Effector memory CD4-positive, alpha-beta T cell (primary cell): ENCODE data around the gene TTLL7.
"Not testable (repeated sequence)": the region's sequence is repeated elsewhere in the genome, so short reads cannot be mapped to it uniquely, and the experiment has no call there.

Experiments
- DNase-seq, 3 donors: peaks; one replicate each; pipeline ENCODE4 v3.0.0-alpha.2; 2020
- H3K27ac ChIP-seq: 2 replicates; pipeline ENCODE4 v1.7.0; 2013; ENCODE audit warnings: mild to moderate bottlenecking, low read length, moderate library complexity; ENCODE audit not compliant: insufficient read depth, poor library complexity, severe bottlenecking
- H3K27me3 ChIP-seq: replicated peaks from 2 replicates; pipeline ENCODE4 v1.7.0; 2013; ENCODE audit warnings: mild to moderate bottlenecking, low read length; ENCODE audit not compliant: insufficient read depth, control insufficient read depth, poor library complexity, severe bottlenecking
- H3K36me3 ChIP-seq: 2 replicates; pipeline ENCODE4 v1.7.0; 2013; ENCODE audit warnings: mild to moderate bottlenecking, low read length, moderate library complexity; ENCODE audit not compliant: control insufficient read depth, insufficient read depth
- H3K4me1 ChIP-seq: 2 replicates; pipeline ENCODE4 v1.7.0; 2013; ENCODE audit warnings: low read length, mild to moderate bottlenecking; ENCODE audit not compliant: control insufficient read depth, insufficient read depth, poor library complexity, severe bottlenecking
- H3K4me3 ChIP-seq: 2 replicates; pipeline ENCODE4 v1.7.0; 2013; ENCODE audit warnings: low read length, low read depth, mild to moderate bottlenecking; ENCODE audit not compliant: insufficient read depth, poor library complexity, severe bottlenecking
- H3K9me3 ChIP-seq: 2 replicates; pipeline ENCODE4 v1.7.0; 2013; ENCODE audit warnings: mild to moderate bottlenecking, low read length, moderate library complexity; ENCODE audit not compliant: control insufficient read depth

TTLL7 gene

GRCh38 chr1:83996621-83997020, 2.3 kb downstream of the TTLL7 start:
- no peak overlapping the region for H3K27ac ChIP-seq
- H3K27me3 ChIP-seq, result peaks cover 5% of the 10 kb centered on the region
- DNase-seq, result no peak

GRCh38 chr1:83996191-83996590, 2.7 kb downstream of the TTLL7 start:
- DNase-seq, result no peak
- Histone ChIP-seq H3K9me3 (no peaks in the 10 kb centered on the region), H3K4me3 (no peak overlapping the region)

More at GRCh38 chr1:83996621-83997020, 2.3 kb downstream of the TTLL7 start:
- Histone ChIP-seq H3K4me1 (peaks cover 5% of the 10 kb centered on the region), H3K4me3 (no peak overlapping the region), H3K9me3 (no peaks in the 10 kb centered on the region), H3K36me3 (no peaks in the 10 kb centered on the region)

GRCh38 chr1:83995649-83996048, 3.3 kb downstream of the TTLL7 start:
- no peaks in the 10 kb centered on the region for H3K9me3 ChIP-seq
- peaks cover 3% of the 10 kb centered on the region for H3K27me3 ChIP-seq
- no peak overlapping the region for H3K27ac ChIP-seq
- H3K36me3 ChIP-seq, result no peaks in the 10 kb centered on the region
- DNase-seq, result no peak
- H3K4me1 ChIP-seq, result peaks cover 5% of the 10 kb centered on the region
- no peak overlapping the region for H3K4me3 ChIP-seq

More at GRCh38 chr1:83996191-83996590, 2.7 kb downstream of the TTLL7 start:
- H3K4me1 ChIP-seq, result peaks cover 5% of the 10 kb centered on the region
- no peaks in the 10 kb centered on the region for H3K36me3 ChIP-seq
- no peak overlapping the region for H3K27ac ChIP-seq
- H3K27me3 ChIP-seq, result peaks cover 3% of the 10 kb centered on the region

- no peaks in the 10 kb centered on the region for H3K4me1 ChIP-seq
- no peak for DNase-seq
- no peaks in the 10 kb centered on the region for H3K9me3 ChIP-seq
- H3K4me3 ChIP-seq, result no peak overlapping the region
- no peaks in the 10 kb centered on the region for H3K27me3 ChIP-seq
- no peak overlapping the region for H3K27ac ChIP-seq
- no peaks in the 10 kb centered on the region for H3K36me3 ChIP-seq
These were observed 4.8 kb downstream of the TTLL7 start for GRCh38 chr1:83994111-83994510.

GRCh38 chr1:83990734-83991133, 8.2 kb downstream of the TTLL7 start:
- Histone ChIP-seq H3K27ac (no peak overlapping the region), H3K4me1 (no peaks in the 10 kb centered on the region), H3K9me3 (no peaks in the 10 kb centered on the region), H3K36me3 (no peaks in the 10 kb centered on the region), H3K27me3 (no peaks in the 10 kb centered on the region), H3K4me3 (no peak overlapping the region)
- DNase-seq, result no peak

- no peaks in the 10 kb centered on the region for H3K36me3 ChIP-seq
- no peak overlapping the region for H3K27ac ChIP-seq
- no peak for DNase-seq
- no peaks in the 10 kb centered on the region for H3K27me3 ChIP-seq
- no peak overlapping the region for H3K4me3 ChIP-seq
- H3K4me1 ChIP-seq, result no peaks in the 10 kb centered on the region
- H3K9me3 ChIP-seq, result no peaks in the 10 kb centered on the region
These were observed 13.9 kb downstream of the TTLL7 start for GRCh38 chr1:83985048-83985447.

GRCh38 chr1:83983918-83984317, 15.0 kb downstream of the TTLL7 start:
- H3K27me3 ChIP-seq, H3K4me3 ChIP-seq, DNase-seq, H3K9me3 ChIP-seq, H3K27ac ChIP-seq, H3K36me3 ChIP-seq, H3K4me1 ChIP-seq: not testable (repeated sequence)

- no peak overlapping the region for H3K4me3 ChIP-seq
- no peaks in the 10 kb centered on the region for H3K9me3 ChIP-seq
- no peak for DNase-seq
These were observed 20.9 kb downstream of the TTLL7 start for GRCh38 chr1:83978056-83978455.

GRCh38 chr1:83976920-83977319, 22.0 kb downstream of the TTLL7 start:
- H3K36me3 ChIP-seq, result no peaks in the 10 kb centered on the region

More at GRCh38 chr1:83978056-83978455, 20.9 kb downstream of the TTLL7 start:
- no peaks in the 10 kb centered on the region for H3K27me3 ChIP-seq
- H3K36me3 ChIP-seq, result no peaks in the 10 kb centered on the region
- no peaks in the 10 kb centered on the region for H3K4me1 ChIP-seq
- H3K27ac ChIP-seq, result no peak overlapping the region

GRCh38 chr1:83970802-83971201, 28.1 kb downstream of the TTLL7 start:
- H3K4me3 ChIP-seq, result no peak overlapping the region
- no peaks in the 10 kb centered on the region for H3K9me3 ChIP-seq
- no peaks in the 10 kb centered on the region for H3K27me3 ChIP-seq

More at GRCh38 chr1:83976920-83977319, 22.0 kb downstream of the TTLL7 start:
- no peaks in the 10 kb centered on the region for H3K9me3 ChIP-seq
- H3K27me3 ChIP-seq, result no peaks in the 10 kb centered on the region
- no peak overlapping the region for H3K27ac ChIP-seq
- H3K4me3 ChIP-seq, result no peak overlapping the region
- H3K4me1 ChIP-seq, result no peaks in the 10 kb centered on the region
- DNase-seq, result no peak

GRCh38 chr1:83970114-83970513, 28.8 kb downstream of the TTLL7 start:
- Histone ChIP-seq H3K9me3 (no peaks in the 10 kb centered on the region), H3K4me1 (no peaks in the 10 kb centered on the region), H3K27me3 (no peaks in the 10 kb centered on the region), H3K36me3 (no peaks in the 10 kb centered on the region), H3K27ac (no peak overlapping the region), H3K4me3 (no peak overlapping the region)
- no peak for DNase-seq

More at GRCh38 chr1:83970802-83971201, 28.1 kb downstream of the TTLL7 start:
- no peak overlapping the region for H3K27ac ChIP-seq
- no peaks in the 10 kb centered on the region for H3K36me3 ChIP-seq
- no peak for DNase-seq
- no peaks in the 10 kb centered on the region for H3K4me1 ChIP-seq
